GM06990 (cell line): ENCODE data around the gene TUSC2.

Source experiments
- DNase-seq: peaks from one replicate; pipeline ENCODE4 v3.0.0-alpha.2; 2011; ENCODE audit not compliant: insufficient read length; ENCODE audit errors: extremely low read depth
- H3K27me3 ChIP-seq: replicated peaks from 2 replicates; pipeline ENCODE4 v1.6.0; 2011; ENCODE audit warnings: low read length; ENCODE audit not compliant: control insufficient read depth, insufficient read depth
- H3K36me3 ChIP-seq: 2 replicates; pipeline ENCODE4 v1.5.1; 2011; ENCODE audit warnings: low read length; ENCODE audit not compliant: control insufficient read depth, insufficient read depth
- H3K4me3 ChIP-seq: replicated peaks from 2 replicates; pipeline ENCODE4 v1.5.1; 2011; ENCODE audit warnings: low read depth, mild to moderate bottlenecking, control low read depth, low read length
- TF ChIP-seq, protein P1 (sequence below): IDR thresholded peaks from 2 replicates; pipeline ENCODE4 v1.5.1; 2011; ENCODE audit warnings: low read length, control low read depth, mild to moderate bottlenecking, inconsistent platforms; ENCODE audit not compliant: insufficient read depth, poor library complexity, severe bottlenecking

TUSC2 gene

DNA sequence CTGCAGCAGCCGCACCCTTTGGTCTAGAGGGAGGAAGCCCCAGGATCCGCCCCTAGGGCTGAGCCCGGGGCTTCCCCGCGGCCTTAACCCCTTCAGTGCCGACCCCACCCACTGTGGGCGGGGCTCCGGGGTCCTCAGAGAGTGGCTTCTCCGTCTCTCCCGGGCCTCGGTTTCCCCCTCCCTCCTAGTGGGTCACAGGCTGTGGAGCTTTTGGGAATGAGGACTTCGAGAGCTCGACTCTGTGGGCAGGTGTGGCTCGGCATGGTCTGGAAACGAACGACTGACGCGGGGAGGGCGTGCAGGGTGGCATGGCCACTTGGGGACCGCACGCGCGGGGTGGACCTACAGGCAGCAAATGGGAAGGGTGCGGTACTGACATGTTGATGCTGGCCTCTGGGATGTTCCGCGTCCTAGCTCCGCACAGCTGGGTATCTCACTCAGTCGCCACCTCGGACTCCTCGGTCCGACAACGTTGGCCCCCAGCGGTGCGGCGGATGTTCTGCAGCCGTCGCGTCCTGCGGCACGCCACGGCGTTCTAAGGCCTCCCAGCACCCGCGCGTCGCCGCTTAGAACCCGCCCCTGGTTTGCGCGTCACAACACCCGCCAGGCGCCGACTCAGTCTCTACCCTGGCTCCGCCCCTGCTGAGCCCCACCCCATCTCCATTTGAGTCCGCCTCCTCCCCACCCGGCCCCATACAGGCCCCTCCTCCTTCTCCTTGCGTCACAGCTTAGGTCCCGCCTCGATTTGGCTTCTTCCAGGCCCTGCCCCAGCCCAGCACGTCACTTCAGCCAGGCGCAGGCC lies 29.0 kb downstream of the TUSC2 start, which contains the start of the genes HYAL3 and NAA80:
Gene HYAL3 (minus strand): TSS at position 570 of the 802 bp plus-strand sequence. CDS start 3,803 bp downstream, outside the sequence.
Gene NAA80 (minus strand): TSS at position 570 of the 802 bp plus-strand sequence. CDS start 1,942 bp downstream, outside the sequence.
- H3K36me3 ChIP-seq: no peaks in the 10 kb centered on the region
- H3K4me3 ChIP-seq: peak within 1 kb of the TSS; percentile 76
- DNase-seq: peak; percentile 99

DNA sequence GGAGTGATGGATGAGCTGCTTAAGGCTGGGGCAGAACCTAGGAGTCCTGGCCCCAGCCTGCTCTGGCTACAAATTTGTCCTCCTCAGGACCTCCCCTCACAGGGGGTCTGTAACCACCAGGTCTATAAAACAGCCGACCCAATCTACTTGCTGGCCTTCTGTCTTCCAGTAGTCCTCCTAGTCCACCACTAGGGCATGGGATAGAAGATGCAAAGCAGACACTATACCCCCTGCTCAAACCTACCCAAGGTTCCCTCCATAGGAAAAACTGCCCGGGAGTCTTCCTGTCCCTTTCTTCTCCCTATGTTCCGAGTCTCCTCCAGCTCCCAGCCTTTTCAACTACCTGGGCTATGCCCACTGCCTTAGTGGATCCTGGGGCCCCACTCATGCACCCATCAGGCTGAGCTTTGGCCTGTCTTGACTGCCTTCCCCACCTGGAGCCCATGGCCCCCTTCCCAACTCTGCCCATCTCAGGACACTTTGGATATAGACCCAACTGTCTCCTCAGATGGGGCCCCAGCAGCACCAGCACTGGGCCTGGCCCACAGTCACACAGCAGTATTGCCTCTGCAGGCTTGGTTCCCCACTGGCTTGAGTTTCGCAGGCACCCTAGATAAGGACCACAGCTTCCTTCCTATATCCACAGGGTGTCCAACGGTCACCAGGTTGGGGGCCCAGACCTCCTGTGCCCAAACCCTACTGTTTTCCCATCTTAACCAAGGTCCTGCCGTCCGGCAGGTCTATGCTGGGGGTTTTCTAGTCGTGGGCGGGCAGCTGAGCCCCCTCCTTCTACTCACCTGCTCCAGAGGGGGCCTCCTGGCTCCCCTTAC lies 29.9 kb downstream of the TUSC2 start:
- TF ChIP-seq, protein P1, sequence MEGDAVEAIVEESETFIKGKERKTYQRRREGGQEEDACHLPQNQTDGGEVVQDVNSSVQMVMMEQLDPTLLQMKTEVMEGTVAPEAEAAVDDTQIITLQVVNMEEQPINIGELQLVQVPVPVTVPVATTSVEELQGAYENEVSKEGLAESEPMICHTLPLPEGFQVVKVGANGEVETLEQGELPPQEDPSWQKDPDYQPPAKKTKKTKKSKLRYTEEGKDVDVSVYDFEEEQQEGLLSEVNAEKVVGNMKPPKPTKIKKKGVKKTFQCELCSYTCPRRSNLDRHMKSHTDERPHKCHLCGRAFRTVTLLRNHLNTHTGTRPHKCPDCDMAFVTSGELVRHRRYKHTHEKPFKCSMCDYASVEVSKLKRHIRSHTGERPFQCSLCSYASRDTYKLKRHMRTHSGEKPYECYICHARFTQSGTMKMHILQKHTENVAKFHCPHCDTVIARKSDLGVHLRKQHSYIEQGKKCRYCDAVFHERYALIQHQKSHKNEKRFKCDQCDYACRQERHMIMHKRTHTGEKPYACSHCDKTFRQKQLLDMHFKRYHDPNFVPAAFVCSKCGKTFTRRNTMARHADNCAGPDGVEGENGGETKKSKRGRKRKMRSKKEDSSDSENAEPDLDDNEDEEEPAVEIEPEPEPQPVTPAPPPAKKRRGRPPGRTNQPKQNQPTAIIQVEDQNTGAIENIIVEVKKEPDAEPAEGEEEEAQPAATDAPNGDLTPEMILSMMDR: no peak
- peak overlapping the region; percentile 76 for H3K4me3 ChIP-seq
- no peaks in the 10 kb centered on the region for H3K36me3 ChIP-seq
- no peaks in the 10 kb centered on the region for H3K27me3 ChIP-seq
- no peak for DNase-seq

More for the DNA sequence above, 29.0 kb downstream of the TUSC2 start, which contains the start of the genes HYAL3 and NAA80:
- TF ChIP-seq, protein P1: peak; percentile 34
- H3K27me3 ChIP-seq: no peaks in the 10 kb centered on the region

DNA sequence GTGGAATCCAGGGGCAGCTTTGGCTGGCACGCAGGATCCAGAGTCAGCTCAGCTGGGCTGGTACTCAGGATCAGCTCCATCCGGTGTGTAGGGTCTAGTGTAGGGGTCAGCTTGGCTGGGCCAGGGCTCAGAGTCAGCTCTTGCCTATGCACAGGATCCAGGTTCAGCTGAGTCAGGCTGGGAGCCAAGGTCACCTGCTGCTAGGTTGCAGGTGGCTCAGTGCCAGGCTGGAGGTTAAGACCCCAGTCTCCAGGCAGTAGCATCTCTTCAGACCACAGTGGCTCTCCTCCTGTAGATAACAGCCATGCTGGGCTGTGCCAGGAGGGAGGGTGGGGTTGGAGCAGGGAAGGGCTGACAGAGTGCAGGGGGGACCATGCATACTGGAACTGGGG lies 30.6 kb downstream of the TUSC2 start:
- TF ChIP-seq, protein P1: no peak
- no peaks in the 10 kb centered on the region for H3K36me3 ChIP-seq
- no peak overlapping the region for H3K4me3 ChIP-seq
- DNase-seq: no peak
- no peaks in the 10 kb centered on the region for H3K27me3 ChIP-seq

DNA sequence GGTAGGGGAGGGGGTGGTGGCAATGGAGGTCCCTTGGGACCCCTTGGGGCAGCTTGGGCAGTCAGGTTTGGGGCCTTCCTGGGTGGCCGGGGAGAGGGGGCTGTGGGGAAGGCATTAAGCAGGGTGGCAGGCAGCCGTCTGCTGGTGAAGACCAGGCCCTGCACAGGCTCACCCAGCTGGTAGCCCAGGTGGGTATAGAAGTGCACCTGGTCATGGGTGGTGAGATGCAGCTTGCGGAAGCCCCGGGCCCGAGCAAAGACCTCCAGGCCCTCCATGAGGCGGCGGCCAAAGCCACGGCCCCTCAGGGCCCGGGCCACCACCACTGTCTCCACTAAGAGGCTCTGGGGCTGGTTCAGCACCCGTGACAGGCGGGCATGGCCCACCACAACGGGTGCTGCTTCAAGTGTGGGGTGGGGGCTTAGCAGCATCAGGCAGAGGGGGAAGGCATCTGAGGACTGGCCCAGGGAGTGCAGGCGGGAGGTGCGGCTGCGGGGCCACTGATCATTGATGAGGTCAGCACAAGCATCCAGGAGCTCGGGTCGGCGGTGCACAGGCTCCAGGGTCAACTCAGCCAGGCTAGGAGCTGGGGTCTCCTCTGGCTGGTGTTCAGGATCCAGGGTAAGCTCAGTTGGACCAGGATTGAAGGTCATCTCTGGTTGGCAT lies 31.2 kb downstream of the TUSC2 start:
- Histone ChIP-seq H3K4me3 (no peak overlapping the region), H3K36me3 (no peaks in the 10 kb centered on the region), H3K27me3 (no peaks in the 10 kb centered on the region)
- DNase-seq: no peak
- TF ChIP-seq, protein P1: no peak

DNA sequence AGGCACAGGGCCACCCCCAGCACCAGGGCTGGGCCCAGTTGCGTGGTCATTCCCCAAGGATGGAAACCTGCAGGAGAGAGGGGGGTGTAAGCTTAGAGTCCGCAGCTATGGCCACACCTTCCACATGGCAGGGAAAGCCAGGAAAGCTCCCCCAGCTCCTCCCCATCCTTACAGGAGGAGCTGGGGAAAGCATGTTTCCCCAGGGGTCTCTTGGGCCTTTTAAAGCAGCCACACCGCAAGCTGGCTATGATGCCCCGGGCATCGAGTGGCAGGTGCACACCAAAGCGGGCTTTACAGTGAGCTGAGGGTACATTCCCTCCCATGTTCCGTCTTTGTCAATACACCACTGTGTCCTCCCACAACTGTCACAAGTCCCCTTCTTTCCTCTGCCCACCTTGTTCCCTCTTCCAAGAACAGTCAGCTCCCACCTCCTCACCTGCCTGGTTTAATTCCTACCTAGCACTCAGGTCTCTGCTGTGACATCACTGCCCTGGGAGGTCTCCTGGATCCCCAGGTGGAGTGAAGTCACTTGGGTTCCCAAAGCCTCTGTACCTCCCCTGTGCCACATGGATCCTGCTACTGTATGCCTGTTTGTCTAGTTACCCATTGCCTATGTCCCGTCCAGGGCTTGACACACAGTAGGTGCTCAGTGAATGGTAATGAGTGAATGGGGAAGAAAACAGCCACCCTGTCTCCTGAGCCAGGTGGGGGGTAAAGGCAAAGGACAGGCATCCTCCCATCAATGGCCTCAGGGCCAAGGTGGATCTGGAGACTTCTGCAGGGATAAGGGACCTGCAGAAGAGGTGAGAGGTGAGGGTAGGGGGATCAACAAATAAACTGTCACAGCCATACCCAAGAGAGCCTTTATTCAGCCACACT lies 32.2 kb downstream of the TUSC2 start:
- no peaks in the 10 kb centered on the region for H3K36me3 ChIP-seq
- TF ChIP-seq, protein P1: no peak
- no peak overlapping the region for H3K4me3 ChIP-seq
- H3K27me3 ChIP-seq: no peaks in the 10 kb centered on the region
- DNase-seq: no peak
